HepG2 (cell line): ENCODE data around the gene PAM16. TPM values are rescaled to one million over a fixed set of nuclear protein-coding genes. Genes with fewer than 3 reads are reported as not detected.

ENCODE experiments used
- GATA4 ChIP-seq: sonication (generic); IDR thresholded peaks from 2 replicates; pipeline ENCODE4 v1.6.1; 2016; ENCODE audit warnings: antibody characterized with exemption, low read depth, borderline replicate concordance
- KAT2B ChIP-seq: fragments of 150-350 bp; IDR thresholded peaks from 2 replicates; pipeline ENCODE4 v1.6.1; 2014; ENCODE audit warnings: low read depth, low read length, borderline replicate concordance
- NFKB2 ChIP-seq: sonication (generic); formaldehyde crosslinking; IDR thresholded peaks from 2 replicates; pipeline ENCODE4 v1.4.0; 2020; ENCODE audit warnings: missing genetic modification reagents, borderline replicate concordance
- REL ChIP-seq: sonication (generic); formaldehyde crosslinking; conservative IDR thresholded peaks from 2 replicates; pipeline ENCODE4 v1.8.0; 2022; ENCODE audit warnings: mild to moderate bottlenecking, missing genetic modification reagents, moderate library complexity
- RXRA ChIP-seq: sonication (generic); formaldehyde crosslinking; IDR thresholded peaks from 2 replicates; pipeline ENCODE4 v1.5.1; 2020; ENCODE audit warnings: missing genetic modification reagents
- SMARCC2 ChIP-seq: fragments of 450-650 bp; IDR thresholded peaks from 2 replicates; pipeline ENCODE4 v1.6.1; 2017; ENCODE audit warnings: antibody characterized with exemption, mild to moderate bottlenecking
- SNAI1 ChIP-seq: sonication (generic); formaldehyde crosslinking; IDR thresholded peaks from 2 replicates; pipeline ENCODE4 v1.5.0; 2020; ENCODE audit warnings: mild to moderate bottlenecking, missing genetic modification reagents, borderline replicate concordance
- TEAD3 ChIP-seq: optimal IDR thresholded peaks from 2 replicates; pipeline ENCODE3; 2016; ENCODE audit warnings: borderline replicate concordance
- TGIF2 ChIP-seq: IDR thresholded peaks from 2 replicates; pipeline ENCODE4 v1.6.1; 2016; ENCODE audit warnings: control low read depth, missing compliant biosample characterization
- TSC22D2 ChIP-seq: sonication (generic); formaldehyde crosslinking; IDR thresholded peaks from 2 replicates; pipeline ENCODE4 v1.5.1; 2020; ENCODE audit warnings: missing genetic modification reagents, mild to moderate bottlenecking, borderline replicate concordance
- XBP1 ChIP-seq: sonication (generic); formaldehyde crosslinking; IDR thresholded peaks from 2 replicates; pipeline ENCODE4 v1.5.0; 2020; ENCODE audit warnings: missing genetic modification reagents
- ZFAT ChIP-seq: sonication (generic); formaldehyde crosslinking; conservative IDR thresholded peaks from 2 replicates; pipeline ENCODE4 v1.8.1; 2023; ENCODE audit warnings: missing genetic modification reagents, inconsistent platforms
- ZNF644 ChIP-seq: IDR thresholded peaks from 2 replicates; pipeline ENCODE4 v1.6.1; 2016; ENCODE audit warnings: low read depth
- polyA plus RNA-seq, 8 experiments: library from polyadenylated mRNA; depleted of rRNA in 3 of 8; stranded (reverse) in 7 of 8; unstranded in 1 of 8; fragments of >200 nt; fragmentation: Illumina TruSeq in 4 of 8; extraction: Trizol in 4 of 8; gene quantifications; 2 replicates each; pipeline versions ENCODE4 v1.2.1 to v1.2.3, GENCODE V29; 2011 to 2016; ENCODE audit warnings: low read depth in 4 of 8, missing spikeins in 1 of 8, mixed read lengths in 1 of 8; ENCODE audit not compliant: insufficient read depth in 1 of 8
- total RNA-seq, 5 experiments: library from RNA; depleted of rRNA; stranded (reverse); fragments of >200 nt; fragmentation: Illumina TruSeq; extraction: Trizol; gene quantifications; 2 replicates each; pipeline ENCODE4 v1.2.3, GENCODE V29; 2016; ENCODE audit warnings: low read depth in 1 of 5
- TF ChIP-seq, protein P1 (sequence below): sonication (generic); formaldehyde crosslinking; IDR thresholded peaks from one replicate; pipeline ENCODE4 v1.5.1; 2020; ENCODE audit warnings: mild to moderate bottlenecking, missing genetic modification reagents; ENCODE audit errors: not compliant biosample characterization
- TF ChIP-seq, protein P2 (sequence below): sonication (generic); formaldehyde crosslinking; IDR thresholded peaks from 2 replicates; pipeline ENCODE4; 2020; ENCODE audit warnings: missing genetic modification reagents, mild to moderate bottlenecking, borderline replicate concordance
- TF ChIP-seq, protein P3 (sequence below), 2 experiments: fragments of 450-650 bp in 1 of 2; sonication (generic) in 1 of 2; formaldehyde crosslinking; IDR thresholded peaks; 2 replicates each; pipeline versions ENCODE4 v1.5.0 to v1.8.0; 2020 to 2022; ENCODE audit warnings: mild to moderate bottlenecking in 1 of 2, missing genetic modification reagents in 1 of 2
- TF ChIP-seq, protein P4 (sequence below): sonication (generic); formaldehyde crosslinking; IDR thresholded peaks from 2 replicates; pipeline ENCODE4 v1.8.0; 2023; ENCODE audit warnings: mild to moderate bottlenecking, missing genetic modification reagents

The PAM16 gene
- total and polyA plus RNA-seq, 2 of the 13 experiments (the other 11 are each of a cell fraction or from before 2014, with no cell fraction given): 51.5 to 51.8 TPM

DNA sequence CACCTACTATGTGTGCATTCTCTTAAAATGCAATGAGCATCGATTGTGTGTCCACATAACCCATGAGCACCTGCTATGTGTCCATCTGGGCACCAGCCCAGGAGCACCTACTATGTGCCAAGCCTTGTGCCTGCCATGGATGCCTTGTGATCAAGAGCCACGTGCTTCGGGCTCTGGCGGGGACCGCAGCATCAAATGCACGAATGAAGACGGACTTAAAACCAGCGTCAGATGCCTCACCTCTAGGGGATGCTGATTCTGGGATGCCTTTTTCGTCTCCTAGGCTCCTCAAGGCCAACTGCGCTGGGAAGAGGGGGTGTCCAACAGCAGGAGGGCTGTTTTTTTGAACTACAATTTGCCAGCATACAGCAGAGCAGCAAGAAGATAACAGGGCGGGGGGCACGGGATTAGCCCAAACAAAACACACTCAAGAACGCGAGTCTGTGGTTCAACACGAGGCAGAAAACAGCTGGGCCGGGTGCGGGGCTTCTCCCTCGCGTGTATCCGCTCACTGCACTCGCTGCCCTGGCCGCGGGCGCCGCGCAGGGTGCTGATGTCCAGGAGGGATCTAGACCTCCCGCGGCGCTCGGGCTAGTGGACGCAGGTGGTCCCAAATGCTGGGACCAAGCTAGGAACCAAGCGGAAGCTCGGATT is 36.5 kb downstream of the PAM16 start (continued):
- TF ChIP-seq, protein P1, sequence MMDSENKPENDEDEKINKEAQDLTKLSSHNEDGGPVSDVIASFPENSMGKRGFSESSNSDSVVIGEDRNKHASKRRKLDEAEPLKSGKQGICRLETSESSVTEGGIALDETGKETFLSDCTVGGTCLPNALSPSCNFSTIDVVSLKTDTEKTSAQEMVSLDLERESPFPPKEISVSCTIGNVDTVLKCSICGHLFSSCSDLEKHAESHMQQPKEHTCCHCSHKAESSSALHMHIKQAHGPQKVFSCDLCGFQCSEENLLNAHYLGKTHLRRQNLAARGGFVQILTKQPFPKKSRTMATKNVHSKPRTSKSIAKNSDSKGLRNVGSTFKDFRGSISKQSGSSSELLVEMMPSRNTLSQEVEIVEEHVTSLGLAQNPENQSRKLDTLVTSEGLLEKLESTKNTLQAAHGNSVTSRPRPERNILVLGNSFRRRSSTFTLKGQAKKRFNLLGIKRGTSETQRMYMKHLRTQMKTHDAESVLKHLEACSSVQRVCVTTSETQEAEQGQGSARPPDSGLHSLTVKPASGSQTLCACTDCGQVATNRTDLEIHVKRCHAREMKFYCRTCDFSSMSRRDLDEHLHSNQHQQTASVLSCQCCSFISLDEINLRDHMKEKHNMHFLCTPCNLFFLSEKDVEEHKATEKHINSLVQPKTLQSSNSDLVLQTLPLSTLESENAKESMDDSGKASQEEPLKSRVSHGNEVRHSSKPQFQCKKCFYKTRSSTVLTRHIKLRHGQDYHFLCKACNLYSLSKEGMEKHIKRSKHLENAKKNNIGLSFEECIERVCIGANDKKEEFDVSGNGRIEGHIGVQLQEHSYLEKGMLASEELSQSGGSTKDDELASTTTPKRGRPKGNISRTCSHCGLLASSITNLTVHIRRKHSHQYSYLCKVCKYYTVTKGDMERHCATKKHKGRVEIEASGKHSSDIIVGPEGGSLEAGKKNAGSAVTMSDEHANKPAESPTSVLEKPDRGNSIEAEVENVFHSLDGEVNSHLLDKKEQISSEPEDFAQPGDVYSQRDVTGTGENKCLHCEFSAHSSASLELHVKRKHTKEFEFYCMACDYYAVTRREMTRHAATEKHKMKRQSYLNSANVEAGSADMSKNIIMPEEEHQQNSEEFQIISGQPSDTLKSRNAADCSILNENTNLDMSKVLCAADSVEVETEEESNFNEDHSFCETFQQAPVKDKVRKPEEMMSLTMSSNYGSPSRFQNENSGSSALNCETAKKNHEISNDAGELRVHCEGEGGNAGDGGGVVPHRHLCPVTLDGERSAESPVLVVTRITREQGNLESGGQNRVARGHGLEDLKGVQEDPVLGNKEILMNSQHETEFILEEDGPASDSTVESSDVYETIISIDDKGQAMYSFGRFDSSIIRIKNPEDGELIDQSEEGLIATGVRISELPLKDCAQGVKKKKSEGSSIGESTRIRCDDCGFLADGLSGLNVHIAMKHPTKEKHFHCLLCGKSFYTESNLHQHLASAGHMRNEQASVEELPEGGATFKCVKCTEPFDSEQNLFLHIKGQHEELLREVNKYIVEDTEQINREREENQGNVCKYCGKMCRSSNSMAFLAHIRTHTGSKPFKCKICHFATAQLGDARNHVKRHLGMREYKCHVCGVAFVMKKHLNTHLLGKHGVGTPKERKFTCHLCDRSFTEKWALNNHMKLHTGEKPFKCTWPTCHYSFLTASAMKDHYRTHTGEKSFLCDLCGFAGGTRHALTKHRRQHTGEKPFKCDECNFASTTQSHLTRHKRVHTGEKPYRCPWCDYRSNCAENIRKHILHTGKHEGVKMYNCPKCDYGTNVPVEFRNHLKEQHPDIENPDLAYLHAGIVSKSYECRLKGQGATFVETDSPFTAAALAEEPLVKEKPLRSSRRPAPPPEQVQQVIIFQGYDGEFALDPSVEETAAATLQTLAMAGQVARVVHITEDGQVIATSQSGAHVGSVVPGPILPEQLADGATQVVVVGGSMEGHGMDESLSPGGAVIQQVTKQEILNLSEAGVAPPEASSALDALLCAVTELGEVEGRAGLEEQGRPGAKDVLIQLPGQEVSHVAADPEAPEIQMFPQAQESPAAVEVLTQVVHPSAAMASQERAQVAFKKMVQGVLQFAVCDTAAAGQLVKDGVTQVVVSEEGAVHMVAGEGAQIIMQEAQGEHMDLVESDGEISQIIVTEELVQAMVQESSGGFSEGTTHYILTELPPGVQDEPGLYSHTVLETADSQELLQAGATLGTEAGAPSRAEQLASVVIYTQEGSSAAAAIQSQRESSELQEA (CRISPR knock-in tag): peak; percentile 46
- TF ChIP-seq SNAI1: no peak
- TF ChIP-seq, protein P2, sequence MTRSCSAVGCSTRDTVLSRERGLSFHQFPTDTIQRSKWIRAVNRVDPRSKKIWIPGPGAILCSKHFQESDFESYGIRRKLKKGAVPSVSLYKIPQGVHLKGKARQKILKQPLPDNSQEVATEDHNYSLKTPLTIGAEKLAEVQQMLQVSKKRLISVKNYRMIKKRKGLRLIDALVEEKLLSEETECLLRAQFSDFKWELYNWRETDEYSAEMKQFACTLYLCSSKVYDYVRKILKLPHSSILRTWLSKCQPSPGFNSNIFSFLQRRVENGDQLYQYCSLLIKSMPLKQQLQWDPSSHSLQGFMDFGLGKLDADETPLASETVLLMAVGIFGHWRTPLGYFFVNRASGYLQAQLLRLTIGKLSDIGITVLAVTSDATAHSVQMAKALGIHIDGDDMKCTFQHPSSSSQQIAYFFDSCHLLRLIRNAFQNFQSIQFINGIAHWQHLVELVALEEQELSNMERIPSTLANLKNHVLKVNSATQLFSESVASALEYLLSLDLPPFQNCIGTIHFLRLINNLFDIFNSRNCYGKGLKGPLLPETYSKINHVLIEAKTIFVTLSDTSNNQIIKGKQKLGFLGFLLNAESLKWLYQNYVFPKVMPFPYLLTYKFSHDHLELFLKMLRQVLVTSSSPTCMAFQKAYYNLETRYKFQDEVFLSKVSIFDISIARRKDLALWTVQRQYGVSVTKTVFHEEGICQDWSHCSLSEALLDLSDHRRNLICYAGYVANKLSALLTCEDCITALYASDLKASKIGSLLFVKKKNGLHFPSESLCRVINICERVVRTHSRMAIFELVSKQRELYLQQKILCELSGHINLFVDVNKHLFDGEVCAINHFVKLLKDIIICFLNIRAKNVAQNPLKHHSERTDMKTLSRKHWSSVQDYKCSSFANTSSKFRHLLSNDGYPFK (CRISPR knock-in tag): no peak
- no peak for TF ChIP-seq XBP1 (CRISPR knock-in tag)
- no peak; the same call in 1 of the 2 replicates for TF ChIP-seq TGIF2 (CRISPR knock-in tag)
- no peak for TF ChIP-seq NFKB2
- TF ChIP-seq SMARCC2: no peak
- TF ChIP-seq KAT2B: no peak
- TF ChIP-seq RXRA (CRISPR knock-in tag): no peak
- TF ChIP-seq TEAD3 (CRISPR knock-in tag): no peak
- no peak for TF ChIP-seq ZNF644 (CRISPR knock-in tag)
- TF ChIP-seq TSC22D2 (CRISPR knock-in tag): no peak
- no peak for TF ChIP-seq GATA4
- TF ChIP-seq, protein P3, sequence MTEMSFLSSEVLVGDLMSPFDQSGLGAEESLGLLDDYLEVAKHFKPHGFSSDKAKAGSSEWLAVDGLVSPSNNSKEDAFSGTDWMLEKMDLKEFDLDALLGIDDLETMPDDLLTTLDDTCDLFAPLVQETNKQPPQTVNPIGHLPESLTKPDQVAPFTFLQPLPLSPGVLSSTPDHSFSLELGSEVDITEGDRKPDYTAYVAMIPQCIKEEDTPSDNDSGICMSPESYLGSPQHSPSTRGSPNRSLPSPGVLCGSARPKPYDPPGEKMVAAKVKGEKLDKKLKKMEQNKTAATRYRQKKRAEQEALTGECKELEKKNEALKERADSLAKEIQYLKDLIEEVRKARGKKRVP (CRISPR knock-in tag; IDR thresholded peaks at IDR 0.05): no peak
- no peak for TF ChIP-seq ZFAT (CRISPR knock-in tag)
- TF ChIP-seq REL (CRISPR knock-in tag): no peak
- TF ChIP-seq, protein P4, sequence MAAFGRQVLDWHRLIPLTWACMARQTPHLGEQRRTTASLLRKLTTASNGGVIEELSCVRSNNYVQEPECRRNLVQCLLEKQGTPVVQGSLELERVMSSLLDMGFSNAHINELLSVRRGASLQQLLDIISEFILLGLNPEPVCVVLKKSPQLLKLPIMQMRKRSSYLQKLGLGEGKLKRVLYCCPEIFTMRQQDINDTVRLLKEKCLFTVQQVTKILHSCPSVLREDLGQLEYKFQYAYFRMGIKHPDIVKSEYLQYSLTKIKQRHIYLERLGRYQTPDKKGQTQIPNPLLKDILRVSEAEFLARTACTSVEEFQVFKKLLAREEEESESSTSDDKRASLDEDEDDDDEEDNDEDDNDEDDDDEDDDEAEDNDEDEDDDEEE (CRISPR knock-in tag): 0 out of 2 replicates have a peak, but pooled peaks have one; percentile 70
